ENCODE data around the gene NMT2.
"Not testable (repeated sequence)": the region's sequence is repeated elsewhere in the genome, so short reads cannot be mapped to it uniquely, and the experiment has no call there.

The NMT2 gene

DNA sequence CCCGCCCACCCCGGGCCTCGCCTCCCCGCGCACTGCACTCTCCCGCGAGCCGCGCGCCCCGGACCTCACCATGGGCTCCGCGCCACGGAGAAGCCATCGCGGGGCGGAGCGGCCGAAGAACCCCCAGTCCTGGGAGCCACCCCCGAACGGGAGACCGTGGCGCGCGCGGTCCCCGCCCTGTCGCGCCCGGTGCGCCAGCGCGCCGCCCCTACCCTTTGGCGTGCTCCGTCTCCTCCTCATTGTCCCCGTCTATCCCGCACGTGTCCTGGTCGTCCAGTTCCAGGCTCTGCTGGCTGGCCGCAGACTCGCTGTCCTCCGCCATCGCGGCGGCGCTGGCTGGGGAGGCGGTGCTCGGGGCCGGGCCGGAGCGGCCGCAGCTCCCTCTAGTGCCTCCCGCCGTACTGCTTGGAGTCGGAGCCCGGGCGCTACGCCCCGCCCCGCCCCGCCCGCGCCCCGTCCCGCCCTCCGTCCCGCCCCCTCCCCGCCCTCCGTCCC, at the start of gene NMT2:
Gene NMT2 (minus strand): TSS at position 403 of the 495 bp plus-strand sequence. CDS start 81 bp downstream, at position 322.
- peak; percentile 78 to 80 for DNase-seq (ENCODE audit: low spot score in 2 of 2)
- no peaks in the 10 kb centered on the region for H3K9me3 Mint-ChIP-seq
- H3K4me1 Mint-ChIP-seq, result peaks cover 4% of the 10 kb centered on the region
- peaks cover under 1% of the 10 kb centered on the region for H3K27me3 Mint-ChIP-seq
- peak; percentile 81 for ATAC-seq (ENCODE audit: low read depth)
- H3K36me3 Mint-ChIP-seq, result no peaks in the 10 kb centered on the region
- peak within 1 kb of the TSS; percentile 98 for H3K4me3 Mint-ChIP-seq
- peak within 1 kb of the TSS; percentile 97 for H3K27ac Mint-ChIP-seq

DNA sequence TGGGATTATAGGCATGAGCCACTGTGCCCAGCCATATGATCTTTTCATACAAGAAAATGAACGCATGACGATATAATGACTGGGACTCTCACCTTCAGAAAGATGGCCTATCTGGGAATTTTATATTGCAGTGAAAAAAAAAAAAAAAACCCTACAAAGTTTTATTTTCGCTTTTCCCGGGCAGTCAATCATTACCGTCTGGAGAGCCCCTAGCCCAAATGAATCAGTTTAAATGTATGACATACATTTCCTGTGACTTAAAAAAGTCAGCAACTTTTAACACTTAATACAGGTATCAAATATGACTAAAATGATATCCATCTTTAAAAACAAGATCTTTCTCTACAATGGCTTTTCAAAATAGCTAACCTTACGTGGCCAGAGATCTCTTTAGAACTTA, 48.2 kb upstream of the NMT2 start:
- Mint-ChIP-seq H3K36me3 (no peaks in the 10 kb centered on the region), H3K4me3 (no peak overlapping the region), H3K9me3 (no peaks in the 10 kb centered on the region), H3K27me3 (peaks cover 5% of the 10 kb centered on the region), H3K4me1 (no peaks in the 10 kb centered on the region), H3K27ac (no peak overlapping the region)
- DNase-seq (ENCODE audit: low spot score in 2 of 2) (no peak), ATAC-seq (ENCODE audit: low read depth) (no peak)

- H3K4me3 Mint-ChIP-seq, result no peak overlapping the region
- H3K4me1 Mint-ChIP-seq, result no peaks in the 10 kb centered on the region
- H3K27me3 Mint-ChIP-seq, result peaks cover 2% of the 10 kb centered on the region
- no peak overlapping the region for H3K27ac Mint-ChIP-seq
- no peaks in the 10 kb centered on the region for H3K9me3 Mint-ChIP-seq
- H3K36me3 Mint-ChIP-seq, result no peaks in the 10 kb centered on the region
- no peak for DNase-seq (ENCODE audit: low spot score in 2 of 2)
- ATAC-seq (ENCODE audit: low read depth), result no peak
Measured at GRCh38 chr10:15214237-15214636, 45.7 kb upstream of the NMT2 start.

- H3K36me3 Mint-ChIP-seq, result no peaks in the 10 kb centered on the region
- DNase-seq (ENCODE audit: low spot score in 2 of 2) (no peak), ATAC-seq (ENCODE audit: low read depth) (no peak)
- H3K4me1 Mint-ChIP-seq, result peaks cover 6% of the 10 kb centered on the region
- H3K4me3 Mint-ChIP-seq, result no peak overlapping the region
- H3K27ac Mint-ChIP-seq, result no peak overlapping the region
- H3K9me3 Mint-ChIP-seq, result no peaks in the 10 kb centered on the region
- H3K27me3 Mint-ChIP-seq, result no peaks in the 10 kb centered on the region
Measured at GRCh38 chr10:15213461-15213861, 45.0 kb upstream of the NMT2 start.

DNA sequence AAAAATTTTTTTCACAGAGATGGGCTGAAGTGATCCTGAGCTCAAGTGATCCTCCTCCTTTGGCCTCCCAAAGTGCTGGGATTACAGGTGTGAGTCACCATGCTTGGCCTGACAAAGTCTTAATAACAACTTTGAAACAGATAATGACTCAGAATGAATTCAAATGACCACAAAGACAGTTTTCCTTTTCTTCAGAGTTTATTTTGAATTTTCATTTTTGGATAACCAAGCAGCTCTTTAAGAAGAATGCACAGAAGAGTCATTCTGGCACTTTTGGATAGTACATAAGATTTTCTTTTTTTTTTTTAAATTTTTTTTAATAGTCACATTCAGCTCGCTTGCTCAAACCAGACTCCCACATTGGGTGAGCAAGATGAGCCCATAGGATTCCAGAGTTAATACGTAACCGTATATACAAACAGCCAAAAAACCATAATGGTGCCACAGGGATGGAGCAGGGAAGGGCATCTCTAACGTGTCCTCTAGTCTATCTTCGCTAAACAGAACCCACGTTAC, 43.0 kb upstream of the NMT2 start:
- ATAC-seq (ENCODE audit: low read depth) (no peak), DNase-seq (ENCODE audit: low spot score in 2 of 2) (no peak)
- peaks cover 10% of the 10 kb centered on the region for H3K4me1 Mint-ChIP-seq
- H3K4me3 Mint-ChIP-seq, result no peak overlapping the region
- no peaks in the 10 kb centered on the region for H3K9me3 Mint-ChIP-seq
- H3K27me3 Mint-ChIP-seq, result no peaks in the 10 kb centered on the region
- H3K36me3 Mint-ChIP-seq, result no peaks in the 10 kb centered on the region
- no peak overlapping the region for H3K27ac Mint-ChIP-seq

GRCh38 chr10:15210521-15210920, 42.0 kb upstream of the NMT2 start:
- H3K4me1 Mint-ChIP-seq, result peaks cover 10% of the 10 kb centered on the region
- DNase-seq (ENCODE audit: low spot score in 2 of 2) (no peak), ATAC-seq (ENCODE audit: low read depth) (no peak)
- no peaks in the 10 kb centered on the region for H3K9me3 Mint-ChIP-seq
- no peak overlapping the region for H3K27ac Mint-ChIP-seq
- H3K36me3 Mint-ChIP-seq, result no peaks in the 10 kb centered on the region
- H3K4me3 Mint-ChIP-seq, result no peak overlapping the region
- no peaks in the 10 kb centered on the region for H3K27me3 Mint-ChIP-seq

GRCh38 chr10:15209827-15210509, 41.5 kb upstream of the NMT2 start:
- Mint-ChIP-seq H3K4me3 (no peak overlapping the region), H3K27me3 (no peaks in the 10 kb centered on the region), H3K9me3 (no peaks in the 10 kb centered on the region), H3K27ac (no peak overlapping the region), H3K36me3 (no peaks in the 10 kb centered on the region), H3K4me1 (peaks cover 10% of the 10 kb centered on the region)
- DNase-seq (ENCODE audit: low spot score in 2 of 2) (peak; percentile 54 to 73), ATAC-seq (ENCODE audit: low read depth) (peak; percentile 56)

DNA sequence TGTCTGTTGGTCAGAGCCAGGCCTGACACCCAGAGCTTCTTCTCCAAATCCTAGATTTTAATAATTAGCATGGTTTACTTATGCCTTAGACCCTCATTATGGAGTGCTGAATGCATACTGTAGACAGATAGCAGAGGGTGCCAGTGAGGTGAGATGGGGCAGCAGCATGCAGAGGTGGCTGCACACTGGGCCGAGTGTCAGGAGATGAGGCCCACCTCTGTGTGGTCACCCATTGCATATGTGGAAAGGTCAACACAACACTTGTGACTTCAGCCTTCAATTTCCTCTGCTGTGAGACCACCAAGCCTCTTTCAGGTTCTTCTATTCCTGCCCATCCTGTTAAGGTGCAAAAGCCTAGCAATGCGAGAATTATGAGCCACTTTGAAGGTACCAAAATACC, 39.7 kb upstream of the NMT2 start:
- Mint-ChIP-seq H3K4me1 (peaks cover 10% of the 10 kb centered on the region), H3K36me3 (no peaks in the 10 kb centered on the region), H3K27me3 (no peaks in the 10 kb centered on the region), H3K9me3 (no peaks in the 10 kb centered on the region), H3K4me3 (no peak overlapping the region), H3K27ac (peak overlapping the region; percentile 77)
- ATAC-seq (ENCODE audit: low read depth), result no peak
- DNase-seq (ENCODE audit: low spot score in 2 of 2), result no peak

GRCh38 chr10:15207410-15207809, 38.9 kb upstream of the NMT2 start:
- not testable (repeated sequence) for H3K27ac Mint-ChIP-seq; ATAC-seq (ENCODE audit: low read depth); H3K4me3 Mint-ChIP-seq; H3K36me3 Mint-ChIP-seq; H3K9me3 Mint-ChIP-seq; DNase-seq (ENCODE audit: low spot score in 2 of 2); H3K27me3 Mint-ChIP-seq
- peaks cover 10% of the 10 kb centered on the region for H3K4me1 Mint-ChIP-seq

DNA sequence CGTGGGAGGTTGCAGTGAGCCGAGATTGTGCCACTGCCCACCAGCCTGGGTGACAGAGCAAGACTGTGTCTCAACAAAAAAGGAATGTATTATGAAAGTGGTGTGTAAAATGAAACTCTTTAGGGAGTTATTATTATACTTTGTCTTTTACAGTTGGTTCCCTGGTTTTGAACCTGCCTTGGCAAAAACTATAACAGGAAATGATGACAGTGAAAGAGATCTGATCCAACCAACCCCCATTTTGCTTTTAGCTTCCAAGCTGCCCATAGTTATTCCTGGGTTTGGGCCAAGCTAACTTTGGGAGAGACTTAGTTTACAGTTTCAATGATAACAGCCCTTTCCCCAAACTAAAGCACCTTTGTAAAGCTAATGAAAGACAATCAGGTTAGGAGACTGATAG, 34.1 kb upstream of the NMT2 start:
- H3K36me3 Mint-ChIP-seq, result no peaks in the 10 kb centered on the region
- H3K4me1 Mint-ChIP-seq, result no peaks in the 10 kb centered on the region
- H3K4me3 Mint-ChIP-seq, result no peak overlapping the region
- H3K9me3 Mint-ChIP-seq, result no peaks in the 10 kb centered on the region
- H3K27me3 Mint-ChIP-seq, result peaks cover 2% of the 10 kb centered on the region
- no peak overlapping the region for H3K27ac Mint-ChIP-seq
- DNase-seq (ENCODE audit: low spot score in 2 of 2) (no peak), ATAC-seq (ENCODE audit: low read depth) (no peak)

DNA sequence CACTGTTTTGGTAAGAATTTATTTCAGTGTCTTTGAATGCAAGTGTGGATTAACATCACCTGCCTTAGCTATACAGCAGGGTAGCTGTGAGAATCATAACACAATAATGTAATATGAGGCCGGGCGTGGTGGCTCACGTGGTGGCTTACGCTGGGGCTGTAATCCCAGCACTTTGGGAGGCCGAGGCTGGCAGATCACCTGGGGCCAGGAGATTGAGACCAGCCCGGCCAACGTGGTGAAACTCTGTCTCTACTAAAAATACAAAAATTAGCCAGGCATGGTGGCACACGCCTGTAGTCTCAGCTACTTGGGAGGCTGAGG, 33.8 kb upstream of the NMT2 start:
- not testable (repeated sequence) for H3K27ac Mint-ChIP-seq; H3K4me1 Mint-ChIP-seq; ATAC-seq (ENCODE audit: low read depth)

GRCh38 chr10:15201589-15202300, 33.3 kb upstream of the NMT2 start:
- Mint-ChIP-seq H3K9me3 (no peaks in the 10 kb centered on the region), H3K36me3 (no peaks in the 10 kb centered on the region), H3K4me1 (no peaks in the 10 kb centered on the region), H3K4me3 (no peak overlapping the region), H3K27ac (no peak overlapping the region), H3K27me3 (peaks cover 2% of the 10 kb centered on the region)
- no peak for DNase-seq (ENCODE audit: low spot score in 2 of 2)
- ATAC-seq (ENCODE audit: low read depth), result no peak

More for the DNA sequence above, 33.8 kb upstream of the NMT2 start:
- H3K9me3 Mint-ChIP-seq; H3K36me3 Mint-ChIP-seq; DNase-seq (ENCODE audit: low spot score in 2 of 2); H3K4me3 Mint-ChIP-seq; H3K27me3 Mint-ChIP-seq: not testable (repeated sequence)

DNA sequence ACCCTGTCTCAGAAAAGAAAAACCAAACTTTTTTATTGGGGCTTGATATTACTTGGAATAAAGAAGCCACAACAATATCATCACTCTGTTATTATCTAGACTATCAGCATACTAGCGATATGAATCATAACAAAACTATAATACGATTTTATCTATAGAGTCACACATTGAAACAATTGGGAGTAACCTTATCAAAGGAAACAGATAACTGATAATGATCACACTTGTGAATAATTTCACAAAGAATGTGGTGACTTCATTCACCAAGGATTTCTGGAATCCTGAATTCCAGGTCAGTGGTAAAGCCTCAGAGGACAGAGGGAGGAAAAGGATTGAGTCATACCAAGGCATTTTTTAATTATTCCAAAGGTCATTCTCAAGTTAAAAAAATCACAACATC, 32.1 kb upstream of the NMT2 start:
- no peaks in the 10 kb centered on the region for H3K9me3 Mint-ChIP-seq
- H3K4me3 Mint-ChIP-seq, result no peak overlapping the region
- H3K4me1 Mint-ChIP-seq, result no peaks in the 10 kb centered on the region
- no peak for DNase-seq (ENCODE audit: low spot score in 2 of 2)
- no peak overlapping the region for H3K27ac Mint-ChIP-seq
- peaks cover 2% of the 10 kb centered on the region for H3K27me3 Mint-ChIP-seq
- no peak for ATAC-seq (ENCODE audit: low read depth)
- no peaks in the 10 kb centered on the region for H3K36me3 Mint-ChIP-seq

- Mint-ChIP-seq H3K4me3 (no peak overlapping the region), H3K36me3 (no peaks in the 10 kb centered on the region), H3K27ac (no peak overlapping the region), H3K4me1 (no peaks in the 10 kb centered on the region), H3K9me3 (no peaks in the 10 kb centered on the region), H3K27me3 (peaks cover 5% of the 10 kb centered on the region)
- DNase-seq (ENCODE audit: low spot score in 2 of 2) (no peak), ATAC-seq (ENCODE audit: low read depth) (no peak)
Measured at GRCh38 chr10:15197911-15198310, 29.4 kb upstream of the NMT2 start.
